ENCODE data around the gene SOX13.

- TF ChIP-seq POLR2A (IDR thresholded peaks at IDR 0.05; ENCODE audit: low read length) (no peak), GATA1 (IDR thresholded peaks at IDR 0.05; ENCODE audit: low read depth, low read length) (no peak)
Measured at GRCh38 chr1:204141131-204141530, 68.2 kb downstream of the SOX13 start.

Data from erythroblast (primary cell).